Activated T-helper 2 cell treated with anti-CD3 and anti-CD28 coated beads, Interferon-gamma antibody, Interleukin-2, Interleukin-4, amounts not matched to agents 10 μg/mL and 5 μg/mL and 100 μg/mL, durations not matched to agents 14 hours and 24 hours and 36 hours (primary cell): ENCODE results near the gene CDT1. TPM values are rescaled to one million over a fixed set of nuclear protein-coding genes. Genes with fewer than 3 reads are reported as not detected.
"Not testable (repeated sequence)": the region's sequence is repeated elsewhere in the genome, so short reads cannot be mapped to it uniquely, and the experiment has no call there.

Source experiments
- DNase-seq: peaks from one replicate; pipeline ENCODE4 v3.0.0; 2021; ENCODE audit warnings: low spot score
- H3K27ac Mint-ChIP-seq: one replicate; pipeline ENCODE4 v1.8.0; 2021; ENCODE audit warnings: mixed read lengths
- H3K27me3 Mint-ChIP-seq: one replicate; pipeline ENCODE4 v1.8.0; 2021; ENCODE audit warnings: low read depth, mixed read lengths
- H3K36me3 Mint-ChIP-seq: one replicate; pipeline ENCODE4 v1.8.0; 2021; ENCODE audit warnings: low read depth, mixed read lengths
- H3K4me1 Mint-ChIP-seq: one replicate; pipeline ENCODE4 v1.8.0; 2021; ENCODE audit warnings: low read depth, mixed read lengths
- H3K4me3 Mint-ChIP-seq: one replicate; pipeline ENCODE4 v1.8.0; 2021; ENCODE audit warnings: low read depth, mild to moderate bottlenecking, moderate library complexity, mixed read lengths
- H3K9me3 Mint-ChIP-seq: one replicate; pipeline ENCODE4 v1.8.0; 2021; ENCODE audit warnings: mixed read lengths
- intact Hi-C: fragments of 100-400 bp; cut with micrococcal nuclease; formaldehyde crosslinking; loops from one replicate; pipeline ENCODE4 v1.15.1; 2023
- total RNA-seq: library from RNA; stranded (reverse); gene quantifications from 2 replicates; pipeline ENCODE4 v1.2.3, GENCODE V29; 2022

CDT1 gene
- total RNA-seq, 1 donor from 2014 or later, result 79.9 TPM

GRCh38 chr16:88762258-88762870 is 41.2 kb upstream of the CDT1 start:
- no peak overlapping the region for H3K27ac Mint-ChIP-seq
- no peak for DNase-seq
- H3K27me3 Mint-ChIP-seq, result no peaks in the 10 kb centered on the region
- H3K4me3 Mint-ChIP-seq, result no peak overlapping the region
- H3K36me3 Mint-ChIP-seq, result peaks cover 7% of the 10 kb centered on the region
- intact Hi-C loops, result no loop called here
- H3K4me1 Mint-ChIP-seq, result peaks cover 15% of the 10 kb centered on the region
- no peaks in the 10 kb centered on the region for H3K9me3 Mint-ChIP-seq

GRCh38 chr16:88762941-88763340 is 40.6 kb upstream of the CDT1 start:
- intact Hi-C loops, result no loop called here
- H3K4me1 Mint-ChIP-seq, result peaks cover 16% of the 10 kb centered on the region
- H3K9me3 Mint-ChIP-seq, result no peaks in the 10 kb centered on the region
- peaks cover 7% of the 10 kb centered on the region for H3K36me3 Mint-ChIP-seq
- H3K4me3 Mint-ChIP-seq, result no peak overlapping the region
- H3K27ac Mint-ChIP-seq, result no peak overlapping the region
- no peaks in the 10 kb centered on the region for H3K27me3 Mint-ChIP-seq
- no peak for DNase-seq

- H3K4me1 Mint-ChIP-seq, result peaks cover 15% of the 10 kb centered on the region
- H3K9me3 Mint-ChIP-seq, result no peaks in the 10 kb centered on the region
- H3K27ac Mint-ChIP-seq, result no peak overlapping the region
- intact Hi-C loops, result no loop called here
- H3K4me3 Mint-ChIP-seq, result no peak overlapping the region
- peaks cover 7% of the 10 kb centered on the region for H3K36me3 Mint-ChIP-seq
- no peaks in the 10 kb centered on the region for H3K27me3 Mint-ChIP-seq
- no peak for DNase-seq
Observed at GRCh38 chr16:88763502-88764053, 40.0 kb upstream of the CDT1 start.

- DNase-seq, result no peak
- Mint-ChIP-seq H3K4me1 (peaks cover 15% of the 10 kb centered on the region), H3K4me3 (no peak overlapping the region), H3K27me3 (no peaks in the 10 kb centered on the region), H3K36me3 (peaks cover 7% of the 10 kb centered on the region), H3K27ac (no peak overlapping the region), H3K9me3 (no peaks in the 10 kb centered on the region)
- intact Hi-C loops, result no loop called here
Observed at GRCh38 chr16:88764080-88764479, 39.5 kb upstream of the CDT1 start.

GRCh38 chr16:88764913-88765349 is 38.7 kb upstream of the CDT1 start:
- no peak overlapping the region for H3K4me3 Mint-ChIP-seq
- no peaks in the 10 kb centered on the region for H3K9me3 Mint-ChIP-seq
- H3K36me3 Mint-ChIP-seq, result peaks cover 7% of the 10 kb centered on the region
- H3K4me1 Mint-ChIP-seq, result peaks cover 12% of the 10 kb centered on the region
- intact Hi-C loops, result no loop called here
- no peak overlapping the region for H3K27ac Mint-ChIP-seq
- DNase-seq, result no peak
- no peaks in the 10 kb centered on the region for H3K27me3 Mint-ChIP-seq

GRCh38 chr16:88766975-88767374 is 36.6 kb upstream of the CDT1 start:
- intact Hi-C loops, result no loop called here
- DNase-seq, result no peak
- Mint-ChIP-seq H3K9me3 (no peaks in the 10 kb centered on the region), H3K36me3 (peaks cover 7% of the 10 kb centered on the region), H3K27me3 (no peaks in the 10 kb centered on the region), H3K27ac (no peak overlapping the region), H3K4me1 (peaks cover 14% of the 10 kb centered on the region), H3K4me3 (no peak overlapping the region)

- no peaks in the 10 kb centered on the region for H3K9me3 Mint-ChIP-seq
- no peak overlapping the region for H3K4me3 Mint-ChIP-seq
- intact Hi-C loops, result no loop called here
- peaks cover 14% of the 10 kb centered on the region for H3K4me1 Mint-ChIP-seq
- H3K27me3 Mint-ChIP-seq, result no peaks in the 10 kb centered on the region
- peak overlapping the region; percentile 55 for H3K27ac Mint-ChIP-seq
- DNase-seq, result no peak
- peaks cover 7% of the 10 kb centered on the region for H3K36me3 Mint-ChIP-seq
Observed at GRCh38 chr16:88767546-88768070, 36.0 kb upstream of the CDT1 start.

GRCh38 chr16:88768071-88768783 is 35.4 kb upstream of the CDT1 start:
- H3K9me3 Mint-ChIP-seq, result no peaks in the 10 kb centered on the region
- H3K4me1 Mint-ChIP-seq, result peaks cover 14% of the 10 kb centered on the region
- H3K36me3 Mint-ChIP-seq, result peaks cover 6% of the 10 kb centered on the region
- intact Hi-C loops, result no loop called here
- DNase-seq, result no peak
- H3K27ac Mint-ChIP-seq, result no peak overlapping the region
- H3K27me3 Mint-ChIP-seq, result no peaks in the 10 kb centered on the region
- H3K4me3 Mint-ChIP-seq, result no peak overlapping the region

- intact Hi-C loops, result no loop called here
- H3K27ac Mint-ChIP-seq, result no peak overlapping the region
- H3K4me1 Mint-ChIP-seq, result peaks cover 14% of the 10 kb centered on the region
- no peaks in the 10 kb centered on the region for H3K27me3 Mint-ChIP-seq
- no peak overlapping the region for H3K4me3 Mint-ChIP-seq
- DNase-seq, result no peak
- no peaks in the 10 kb centered on the region for H3K9me3 Mint-ChIP-seq
- H3K36me3 Mint-ChIP-seq, result no peaks in the 10 kb centered on the region
Observed at GRCh38 chr16:88769617-88770460, 33.8 kb upstream of the CDT1 start.

- intact Hi-C loops, result no loop called here
- H3K27ac Mint-ChIP-seq, result no peak overlapping the region
Observed at GRCh38 chr16:88770461-88771293, 32.9 kb upstream of the CDT1 start.

GRCh38 chr16:88771294-88771772 is 32.3 kb upstream of the CDT1 start:
- Mint-ChIP-seq H3K4me3 (no peak overlapping the region), H3K4me1 (peaks cover 9% of the 10 kb centered on the region), H3K27ac (no peak overlapping the region), H3K9me3 (no peaks in the 10 kb centered on the region), H3K36me3 (no peaks in the 10 kb centered on the region), H3K27me3 (no peaks in the 10 kb centered on the region)
- intact Hi-C loops, result no loop called here
- DNase-seq, result no peak

More at GRCh38 chr16:88770461-88771293, 32.9 kb upstream of the CDT1 start:
- Mint-ChIP-seq H3K4me1 (peaks cover 14% of the 10 kb centered on the region), H3K27me3 (no peaks in the 10 kb centered on the region), H3K9me3 (no peaks in the 10 kb centered on the region), H3K4me3 (no peak overlapping the region), H3K36me3 (no peaks in the 10 kb centered on the region)
- no peak for DNase-seq

GRCh38 chr16:88771781-88772180 is 31.8 kb upstream of the CDT1 start:
- H3K9me3 Mint-ChIP-seq, H3K4me1 Mint-ChIP-seq, H3K36me3 Mint-ChIP-seq, intact Hi-C loops, H3K4me3 Mint-ChIP-seq, H3K27ac Mint-ChIP-seq, H3K27me3 Mint-ChIP-seq, DNase-seq: not testable (repeated sequence)
